ENCODE data around the gene SPATA6. TPM values are rescaled to one million over a fixed set of nuclear protein-coding genes. Genes with fewer than 3 reads are reported as not detected.

The SPATA6 gene
- polyA plus RNA-seq, 3 donors: 7.4 to 8.0 (median 7.8) TPM

GRCh38 chr1:48470481-48470855 is 1.5 kb downstream of the SPATA6 start:
- Histone ChIP-seq H4K20me1 (ENCODE audit: insufficient read depth, low read length) (no peaks in the 10 kb centered on the region), H3K36me3 (replicated peaks in 1 of 2; ENCODE audit: control insufficient read depth in 1 of 2, insufficient read depth in 2 of 2, low read length in 2 of 2) (no peaks in the 10 kb centered on the region), H3K4me1 (ENCODE audit: control insufficient read depth in 1 of 2, insufficient read depth in 2 of 2, low read length in 2 of 2) (peaks cover 27 to 30% of the 10 kb centered on the region in 2 donors), H3K4me2 (replicated peaks; ENCODE audit: extremely low read depth, low read length, poor library complexity, severe bottlenecking) (peak overlapping the region; percentile 90), H3K27me3 (ENCODE audit: control insufficient read depth in 2 of 2, insufficient read depth in 2 of 2, low read length in 2 of 2) (no peaks in the 10 kb centered on the region), H2AFZ (ENCODE audit: insufficient read depth, low read depth, low read length, poor library complexity, severe bottlenecking) (peak overlapping the region; percentile 29), H3K79me2 (ENCODE audit: insufficient read depth, low read length) (no peaks in the 10 kb centered on the region), H3K4me3 (replicated peaks in 1 of 3; ENCODE audit: low read depth in 2 of 3, low read length in 3 of 3) (peak overlapping the region in 2 of 3 experiments; percentile 17 to 92), H3K9ac (ENCODE audit: insufficient read depth, low read length, poor library complexity, severe bottlenecking) (no peak overlapping the region), H3K9me3 (replicated peaks in 1 of 2; ENCODE audit: control insufficient read depth in 1 of 2, insufficient read depth in 1 of 2, low read length in 2 of 2) (peaks cover 0 to 4% of the 10 kb centered on the region in 2 donors), H3K27ac (ENCODE audit: low read depth in 1 of 2, low read length in 2 of 2) (peak overlapping the region; percentile 15 to 61)
- H3K9me3 Mint-ChIP-seq: peaks cover 0 to 6% (median 3%) of the 10 kb centered on the region in 7 donors
- peak overlapping the region; percentile 81 to 95 (median 88) for H3K27ac Mint-ChIP-seq
- peaks cover 36% of the 10 kb centered on the region for H3K4me1 Mint-ChIP-seq
- intact Hi-C loops (cut with micrococcal nuclease): no loop called here
- no peaks in the 10 kb centered on the region for H3K36me3 Mint-ChIP-seq
- TF ChIP-seq CTCF (IDR thresholded peaks at IDR 0.05): no peak
- H3K4me3 Mint-ChIP-seq: peak overlapping the region; percentile 93 to 99
- peak in 2 of 3 donors; percentile 12 to 19 for DNase-seq
- WGBS (ENCODE audit: insufficient coverage): 23% methylated on average over 3 of the region's 6 CpGs
- peaks cover 0 to 4% (median 1%) of the 10 kb centered on the region in 3 donors for H3K27me3 Mint-ChIP-seq (ENCODE audit: low read depth in 3 of 3)

GRCh38 chr1:48469616-48470480 is 2.2 kb downstream of the SPATA6 start:
- intact Hi-C loops (cut with micrococcal nuclease): no loop called here
- peak; percentile 75 to 91 (median 83) for DNase-seq
- no peaks in the 10 kb centered on the region for H3K36me3 ChIP-seq (replicated peaks in 1 of 2; ENCODE audit: control insufficient read depth in 1 of 2, insufficient read depth in 2 of 2, low read length in 2 of 2)
- no peak overlapping the region for H3K9ac ChIP-seq (ENCODE audit: insufficient read depth, low read length, poor library complexity, severe bottlenecking)
- H3K9me3 ChIP-seq (replicated peaks in 1 of 2; ENCODE audit: control insufficient read depth in 1 of 2, insufficient read depth in 1 of 2, low read length in 2 of 2): no peaks in the 10 kb centered on the region
- H3K27ac Mint-ChIP-seq: peak overlapping the region; percentile 81 to 95 (median 88)
- H3K4me3 ChIP-seq (replicated peaks in 1 of 3; ENCODE audit: low read depth in 2 of 3, low read length in 3 of 3): peak overlapping the region in 2 of 3 experiments; percentile 17 to 92
- WGBS (ENCODE audit: insufficient coverage): no CpG with 5 or more reads among the region's 12 CpGs
- no peak for TF ChIP-seq CTCF (IDR thresholded peaks at IDR 0.05)
- peak overlapping the region; percentile 90 for H3K4me2 ChIP-seq (replicated peaks; ENCODE audit: extremely low read depth, low read length, poor library complexity, severe bottlenecking)
- no peaks in the 10 kb centered on the region for H4K20me1 ChIP-seq (ENCODE audit: insufficient read depth, low read length)
- peak overlapping the region; percentile 29 for H2AFZ ChIP-seq (ENCODE audit: insufficient read depth, low read depth, low read length, poor library complexity, severe bottlenecking)
- peaks cover 0 to 4% (median 1%) of the 10 kb centered on the region in 3 donors for H3K27me3 Mint-ChIP-seq (ENCODE audit: low read depth in 3 of 3)
- peaks cover 0 to 4% (median 0%) of the 10 kb centered on the region in 7 donors for H3K9me3 Mint-ChIP-seq
- H3K27me3 ChIP-seq (ENCODE audit: control insufficient read depth in 2 of 2, insufficient read depth in 2 of 2, low read length in 2 of 2): no peaks in the 10 kb centered on the region
- H3K4me1 Mint-ChIP-seq: peaks cover 36% of the 10 kb centered on the region
- H3K4me1 ChIP-seq (ENCODE audit: control insufficient read depth in 1 of 2, insufficient read depth in 2 of 2, low read length in 2 of 2): peaks cover 27 to 30% of the 10 kb centered on the region in 2 donors
- peak overlapping the region; percentile 15 to 61 for H3K27ac ChIP-seq (ENCODE audit: low read depth in 1 of 2, low read length in 2 of 2)
- H3K36me3 Mint-ChIP-seq: no peaks in the 10 kb centered on the region
- H3K79me2 ChIP-seq (ENCODE audit: insufficient read depth, low read length): no peaks in the 10 kb centered on the region
- H3K4me3 Mint-ChIP-seq: peak overlapping the region; percentile 93 to 99

Data from CD14-positive monocyte (primary cell).